IPS DF 19.7 (cell line): ENCODE results near the gene KCNK2.
"Not testable (repeated sequence)": the region's sequence is repeated elsewhere in the genome, so short reads cannot be mapped to it uniquely, and the experiment has no call there.

Experiments used
- DNase-seq: peaks from one replicate; pipeline ENCODE4 v3.0.0-alpha.2; 2013; ENCODE audit warnings: low read depth, low spot score

KCNK2 gene

GRCh38 chr1:215151841-215152549 is 69.5 kb downstream of the KCNK2 start:
- no peak for DNase-seq

GRCh38 chr1:215156232-215156631 is 73.7 kb downstream of the KCNK2 start:
- DNase-seq = no peak

- DNase-seq = no peak
Measured at GRCh38 chr1:215160351-215160750, 77.8 kb downstream of the KCNK2 start.

- not testable (repeated sequence) for DNase-seq
Measured at GRCh38 chr1:215163144-215163543, 80.6 kb downstream of the KCNK2 start.

- DNase-seq = no peak
Measured at GRCh38 chr1:215166886-215167285, 84.3 kb downstream of the KCNK2 start.

- no peak for DNase-seq
Measured at GRCh38 chr1:215181518-215181917, 99.0 kb downstream of the KCNK2 start.

GRCh38 chr1:215185067-215185620 is 102.6 kb downstream of the KCNK2 start:
- no peak for DNase-seq

GRCh38 chr1:215188302-215188950 is 105.9 kb downstream of the KCNK2 start:
- no peak for DNase-seq

GRCh38 chr1:215192306-215192705 is 109.8 kb downstream of the KCNK2 start:
- DNase-seq = no peak

GRCh38 chr1:215198021-215198420 is 115.5 kb downstream of the KCNK2 start:
- DNase-seq = no peak

GRCh38 chr1:215200121-215200520 is 117.6 kb downstream of the KCNK2 start:
- DNase-seq = no peak

- DNase-seq = no peak
Measured at GRCh38 chr1:215201283-215201682, 118.7 kb downstream of the KCNK2 start.

GRCh38 chr1:215202868-215203267 is 120.3 kb downstream of the KCNK2 start:
- no peak for DNase-seq

GRCh38 chr1:215210167-215210566 is 127.6 kb downstream of the KCNK2 start:
- no peak for DNase-seq

- no peak for DNase-seq
Measured at GRCh38 chr1:215215846-215216245, 133.3 kb downstream of the KCNK2 start.

- DNase-seq = no peak
Measured at GRCh38 chr1:215219372-215219771, 136.8 kb downstream of the KCNK2 start.

- DNase-seq = no peak
Measured at GRCh38 chr1:215220346-215220745, 137.8 kb downstream of the KCNK2 start.

- DNase-seq = no peak
Measured at GRCh38 chr1:215226757-215227156, 144.2 kb downstream of the KCNK2 start.

- peak; percentile 15 for DNase-seq
Measured at GRCh38 chr1:215228193-215228592, 145.7 kb downstream of the KCNK2 start.

GRCh38 chr1:215241451-215241850 is 158.9 kb downstream of the KCNK2 start:
- no peak for DNase-seq

GRCh38 chr1:215243345-215244054 is 161.0 kb downstream of the KCNK2 start:
- no peak for DNase-seq

GRCh38 chr1:215250913-215251312 is 168.4 kb downstream of the KCNK2 start:
- DNase-seq = no peak
